Hepatocyte (in vitro differentiated cells): ENCODE measurements around the gene RNU1-1.
"Not testable (repeated sequence)": the region's sequence is repeated elsewhere in the genome, so short reads cannot be mapped to it uniquely, and the experiment has no call there.

Source experiments
- EZH2 ChIP-seq: fragments of 200-600 bp; sonication (generic); IDR thresholded peaks from 2 replicates; pipeline ENCODE4 v1.6.1; 2016; ENCODE audit warnings: antibody characterized with exemption, mild to moderate bottlenecking, borderline replicate concordance
- TF ChIP-seq, protein P1 (sequence below): fragments of 200-600 bp; sonication (generic); IDR thresholded peaks from 2 replicates; pipeline ENCODE4 v1.5.1; 2016; ENCODE audit warnings: antibody characterized with exemption, mild to moderate bottlenecking; ENCODE audit not compliant: poor library complexity

DNA sequence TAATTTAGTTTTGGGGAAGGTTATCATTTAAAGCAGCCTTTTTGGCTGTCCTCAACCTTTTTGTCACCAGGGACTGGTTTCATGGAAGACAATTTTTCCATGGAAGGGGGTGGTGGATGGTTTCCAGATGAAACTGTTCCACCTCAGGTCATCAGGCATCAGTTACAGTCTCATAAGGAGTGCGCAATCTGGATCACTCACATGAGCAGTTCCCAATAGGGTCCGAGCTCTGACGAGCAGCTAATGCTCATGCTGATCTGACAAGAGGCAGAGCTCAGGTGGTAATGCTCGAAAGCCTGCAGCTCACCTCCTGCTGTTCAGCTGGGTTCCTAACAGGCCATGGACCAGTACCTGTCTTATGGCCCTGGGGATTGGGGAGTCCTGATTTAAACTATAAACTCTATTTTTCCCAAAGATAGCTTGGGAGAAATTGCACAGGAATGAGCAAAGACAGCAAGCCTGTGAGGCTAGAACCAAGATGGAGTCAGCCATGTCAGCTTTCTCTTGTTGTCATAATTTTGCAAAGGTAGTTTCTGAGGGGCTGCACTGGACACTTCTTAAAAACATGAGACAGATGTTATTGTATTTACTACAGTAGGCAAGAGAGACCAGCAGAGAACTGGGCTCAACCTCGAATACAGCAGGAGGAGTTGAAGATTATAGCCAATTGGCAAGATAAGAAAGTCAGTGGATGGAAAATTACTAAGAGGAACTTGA, 2.8 kb upstream of the RNU1-1 start:
- TF ChIP-seq, protein P1, sequence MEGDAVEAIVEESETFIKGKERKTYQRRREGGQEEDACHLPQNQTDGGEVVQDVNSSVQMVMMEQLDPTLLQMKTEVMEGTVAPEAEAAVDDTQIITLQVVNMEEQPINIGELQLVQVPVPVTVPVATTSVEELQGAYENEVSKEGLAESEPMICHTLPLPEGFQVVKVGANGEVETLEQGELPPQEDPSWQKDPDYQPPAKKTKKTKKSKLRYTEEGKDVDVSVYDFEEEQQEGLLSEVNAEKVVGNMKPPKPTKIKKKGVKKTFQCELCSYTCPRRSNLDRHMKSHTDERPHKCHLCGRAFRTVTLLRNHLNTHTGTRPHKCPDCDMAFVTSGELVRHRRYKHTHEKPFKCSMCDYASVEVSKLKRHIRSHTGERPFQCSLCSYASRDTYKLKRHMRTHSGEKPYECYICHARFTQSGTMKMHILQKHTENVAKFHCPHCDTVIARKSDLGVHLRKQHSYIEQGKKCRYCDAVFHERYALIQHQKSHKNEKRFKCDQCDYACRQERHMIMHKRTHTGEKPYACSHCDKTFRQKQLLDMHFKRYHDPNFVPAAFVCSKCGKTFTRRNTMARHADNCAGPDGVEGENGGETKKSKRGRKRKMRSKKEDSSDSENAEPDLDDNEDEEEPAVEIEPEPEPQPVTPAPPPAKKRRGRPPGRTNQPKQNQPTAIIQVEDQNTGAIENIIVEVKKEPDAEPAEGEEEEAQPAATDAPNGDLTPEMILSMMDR = not testable (repeated sequence)
- TF ChIP-seq EZH2 = not testable (repeated sequence)
